ENCODE results near the gene PKD1. TPM values are rescaled to one million over a fixed set of nuclear protein-coding genes. Genes with fewer than 3 reads are reported as not detected.

PKD1 gene
- total and polyA plus RNA-seq, 2 of the 13 experiments (the other 11 are each of a cell fraction or from before 2014, with no cell fraction given) = 22.1 to 23.0 TPM

GRCh38 chr16:2147981-2148671 lies 12.4 kb upstream of the PKD1 start, which contains the start of gene RAB26 (continued):
- TF ChIP-seq AGO1 (IDR thresholded peaks at IDR 0.05; ENCODE audit: low read depth, low read length, poor library complexity, severe bottlenecking) (no peak), ASH2L (IDR thresholded peaks at IDR 0.05; ENCODE audit: insufficient read length, low read depth, low read length) (no peak), ZNF672 (CRISPR knock-in tag; IDR thresholded peaks at IDR 0.05) (no peak), FOXM1 (CRISPR knock-in tag; IDR thresholded peaks at IDR 0.05) (no peak), ZBTB49 (CRISPR knock-in tag; IDR thresholded peaks at IDR 0.05; ENCODE audit: borderline replicate concordance) (no peak), TCF7L2 (IDR thresholded peaks at IDR 0.05; ENCODE audit: low read depth, low read length) (no peak), ZNF280B (CRISPR knock-in tag; IDR thresholded peaks at IDR 0.05; ENCODE audit: borderline replicate concordance) (no peak), CAMTA2 (CRISPR knock-in tag; IDR thresholded peaks at IDR 0.05; ENCODE audit: borderline replicate concordance) (no peak), TOE1 (CRISPR knock-in tag; IDR thresholded peaks at IDR 0.05) (no peak), ZNF17 (CRISPR knock-in tag; IDR thresholded peaks at IDR 0.05) (no peak), PRDM15 (CRISPR knock-in tag; IDR thresholded peaks at IDR 0.05) (no peak), PHF5A (CRISPR knock-in tag; IDR thresholded peaks at IDR 0.05; ENCODE audit: low read depth, unreplicated experiment) (no peak), ZSCAN5A (CRISPR knock-in tag; IDR thresholded peaks at IDR 0.05; ENCODE audit: borderline replicate concordance) (no peak), SIX4 (CRISPR knock-in tag; IDR thresholded peaks at IDR 0.05) (peak; percentile 72; the same call in 1 of the 2 replicates), THAP8 (CRISPR knock-in tag; IDR thresholded peaks at IDR 0.05; ENCODE audit: borderline replicate concordance) (no peak), ZNF891 (CRISPR knock-in tag; IDR thresholded peaks at IDR 0.05) (no peak), ZNF619 (CRISPR knock-in tag; IDR thresholded peaks at IDR 0.05) (peak; percentile 35; the same call in 1 of the 2 replicates), SRSF9 (IDR thresholded peaks at IDR 0.05; ENCODE audit: borderline replicate concordance, insufficient read depth, low read depth, low read length, poor library complexity, severe bottlenecking) (no peak), KDM1A (CRISPR knock-in tag; IDR thresholded peaks at IDR 0.05) (0 out of 2 replicates have a peak, but pooled peaks have one; percentile 13)
